Osteoblast (primary cell): ENCODE results near the gene SLC44A5. TPM values are rescaled to one million over a fixed set of nuclear protein-coding genes. Genes with fewer than 3 reads are reported as not detected.

Experiments used
- DNase-seq: peaks from one replicate; pipeline ENCODE4 v3.0.0; 2011; ENCODE audit warnings: low spot score, mixed read lengths; ENCODE audit not compliant: insufficient read length; ENCODE audit errors: missing footprints
- H2AFZ ChIP-seq: 2 replicates; pipeline ENCODE4 v1.6.0; 2011; ENCODE audit warnings: mild to moderate bottlenecking, low read length
- H3K27ac ChIP-seq: 2 replicates; pipeline ENCODE4 v1.5.1; 2011; ENCODE audit warnings: mild to moderate bottlenecking, low read depth, low read length, moderate library complexity
- H3K27me3 ChIP-seq: 2 replicates; pipeline ENCODE4 v1.6.0; 2012; ENCODE audit warnings: mild to moderate bottlenecking, control low read depth, inconsistent platforms, low read length, moderate library complexity; ENCODE audit not compliant: insufficient read depth
- H3K36me3 ChIP-seq: 2 replicates; pipeline ENCODE4 v1.5.1; 2011; ENCODE audit warnings: mild to moderate bottlenecking, low read length, control low read depth, moderate library complexity; ENCODE audit not compliant: insufficient read depth
- H3K4me1 ChIP-seq: 2 replicates; pipeline ENCODE4 v1.5.1; 2011; ENCODE audit warnings: mild to moderate bottlenecking, low read length, control low read depth, moderate library complexity; ENCODE audit not compliant: insufficient read depth
- H3K4me2 ChIP-seq: 2 replicates; pipeline ENCODE4 v1.6.0; 2011; ENCODE audit warnings: mild to moderate bottlenecking, low read length; ENCODE audit not compliant: insufficient read depth
- H3K4me3 ChIP-seq: fragments of 200-600 bp; sonication (generic); 3 replicates; pipeline ENCODE4 v1.5.1; 2012; ENCODE audit warnings: mild to moderate bottlenecking, low read length, inconsistent platforms; ENCODE audit not compliant: insufficient read depth
- H3K79me2 ChIP-seq: 2 replicates; pipeline ENCODE4 v1.6.0; 2012; ENCODE audit warnings: mild to moderate bottlenecking, low read length, control low read depth, inconsistent platforms; ENCODE audit not compliant: insufficient read depth
- H3K9me3 ChIP-seq: 2 replicates; pipeline ENCODE4 v1.5.1; 2011; ENCODE audit warnings: low read depth, low read length, control low read depth
- H4K20me1 ChIP-seq: 2 replicates; pipeline ENCODE4 v1.6.0; 2012; ENCODE audit warnings: mild to moderate bottlenecking, low read length, control low read depth; ENCODE audit not compliant: insufficient read depth
- CTCF ChIP-seq: IDR thresholded peaks from 2 replicates; pipeline ENCODE4 v1.5.1; 2011; ENCODE audit warnings: mild to moderate bottlenecking, low read depth, low read length, moderate library complexity; ENCODE audit errors: extremely low read depth
- total RNA-seq: library from RNA; depleted of rRNA; stranded (reverse); fragments of >200 nt; gene quantifications from 2 replicates; pipeline ENCODE4 v1.2.3, GENCODE V29; 2012

The SLC44A5 gene
- total RNA-seq, 1 donor: 0.36 TPM

GRCh38 chr1:75275631-75276030 is 335.3 kb downstream of the SLC44A5 start:
- Histone ChIP-seq H3K4me3 (no peak overlapping the region), H2AFZ (no peak overlapping the region)

GRCh38 chr1:75274920-75275506 is 335.9 kb downstream of the SLC44A5 start:
- Histone ChIP-seq H3K4me1 (no peaks in the 10 kb centered on the region), H3K4me2 (no peak overlapping the region), H2AFZ (no peak overlapping the region), H3K27me3 (no peaks in the 10 kb centered on the region), H3K4me3 (no peak overlapping the region), H3K9me3 (no peaks in the 10 kb centered on the region), H3K36me3 (no peaks in the 10 kb centered on the region), H4K20me1 (no peaks in the 10 kb centered on the region), H3K27ac (no peak overlapping the region), H3K79me2 (no peaks in the 10 kb centered on the region)
- no peak for DNase-seq
- no peak for TF ChIP-seq CTCF

More at GRCh38 chr1:75275631-75276030, 335.3 kb downstream of the SLC44A5 start:
- H3K27me3 ChIP-seq: no peaks in the 10 kb centered on the region
- DNase-seq: no peak
- no peak for TF ChIP-seq CTCF
- H3K9me3 ChIP-seq: no peaks in the 10 kb centered on the region
- H4K20me1 ChIP-seq: no peaks in the 10 kb centered on the region
- H3K4me2 ChIP-seq: no peak overlapping the region
- H3K79me2 ChIP-seq: no peaks in the 10 kb centered on the region
- no peak overlapping the region for H3K27ac ChIP-seq
- H3K4me1 ChIP-seq: no peaks in the 10 kb centered on the region
- no peaks in the 10 kb centered on the region for H3K36me3 ChIP-seq

GRCh38 chr1:75273110-75273509 is 337.8 kb downstream of the SLC44A5 start:
- no peak for TF ChIP-seq CTCF
- DNase-seq: no peak
- Histone ChIP-seq H3K79me2 (no peaks in the 10 kb centered on the region), H3K4me2 (no peak overlapping the region), H2AFZ (no peak overlapping the region), H3K4me3 (no peak overlapping the region), H3K27me3 (no peaks in the 10 kb centered on the region), H3K27ac (no peak overlapping the region), H3K36me3 (no peaks in the 10 kb centered on the region), H3K4me1 (no peaks in the 10 kb centered on the region), H3K9me3 (no peaks in the 10 kb centered on the region), H4K20me1 (no peaks in the 10 kb centered on the region)

- no peak overlapping the region for H2AFZ ChIP-seq
- no peak for DNase-seq
Observed at GRCh38 chr1:75265792-75266191, 345.1 kb downstream of the SLC44A5 start.

More at GRCh38 chr1:75265792-75266191, 345.1 kb downstream of the SLC44A5 start:
- no peaks in the 10 kb centered on the region for H4K20me1 ChIP-seq
- H3K79me2 ChIP-seq: no peaks in the 10 kb centered on the region
- TF ChIP-seq CTCF: peak; percentile 54
- no peaks in the 10 kb centered on the region for H3K36me3 ChIP-seq
- no peaks in the 10 kb centered on the region for H3K4me1 ChIP-seq
- H3K4me2 ChIP-seq: no peak overlapping the region
- no peak overlapping the region for H3K27ac ChIP-seq
- no peaks in the 10 kb centered on the region for H3K27me3 ChIP-seq
- H3K4me3 ChIP-seq: no peak overlapping the region
- no peaks in the 10 kb centered on the region for H3K9me3 ChIP-seq
